ENCODE results near the gene PEAK3.

The PEAK3 gene

GRCh38 chr19:2249010-2249866, 32.7 kb downstream of the PEAK3 start, which contains the start of gene AMH:
Gene AMH, plus strand, starts transcription at chr19:2249323. Its CDS starts 10 bp downstream, at chr19:2249333.
- DNase-seq: peak; percentile 34

GRCh38 chr19:2248136-2249009, 33.6 kb downstream of the PEAK3 start:
- DNase-seq: peak; percentile 28

GRCh38 chr19:2247433-2248101, 34.4 kb downstream of the PEAK3 start:
- DNase-seq: peak; percentile 35

GRCh38 chr19:2246801-2247361, 35.1 kb downstream of the PEAK3 start:
- DNase-seq: peak; percentile 38

GRCh38 chr19:2246014-2246620, 35.9 kb downstream of the PEAK3 start:
- peak; percentile 17 for DNase-seq

- DNase-seq: peak; percentile 16
These were observed 36.7 kb downstream of the PEAK3 start for GRCh38 chr19:2245273-2245672.

- DNase-seq: no peak
These were observed 37.5 kb downstream of the PEAK3 start for GRCh38 chr19:2244486-2244885.

GRCh38 chr19:2244125-2244411, 37.9 kb downstream of the PEAK3 start:
- DNase-seq: no peak

- no peak for DNase-seq
These were observed 38.5 kb downstream of the PEAK3 start for GRCh38 chr19:2243274-2244124.

- no peak for DNase-seq
These were observed 39.2 kb downstream of the PEAK3 start for GRCh38 chr19:2242816-2243215.

GRCh38 chr19:2242092-2242537, 39.9 kb downstream of the PEAK3 start:
- DNase-seq: no peak

GRCh38 chr19:2240881-2241760, 40.9 kb downstream of the PEAK3 start:
- DNase-seq: no peak

GRCh38 chr19:2239771-2240770, 41.9 kb downstream of the PEAK3 start:
- no peak for DNase-seq

GRCh38 chr19:2239173-2239572, 42.8 kb downstream of the PEAK3 start:
- DNase-seq: no peak

- no peak for DNase-seq
These were observed 44.2 kb downstream of the PEAK3 start for GRCh38 chr19:2237869-2238153.

GRCh38 chr19:2237051-2237868, 44.7 kb downstream of the PEAK3 start:
- no peak for DNase-seq

GRCh38 chr19:2236314-2237050, 45.5 kb downstream of the PEAK3 start, which contains the start of the genes PLEKHJ1 and SF3A2:
Gene PLEKHJ1, minus strand, starts transcription at chr19:2236329. Its CDS starts 81 bp downstream, at chr19:2236248.
Gene SF3A2, plus strand, starts transcription at chr19:2236824. Its CDS starts 6,595 bp downstream, at chr19:2243419.
- peak; percentile 99 for DNase-seq

GRCh38 chr19:2236064-2236313, 46.0 kb downstream of the PEAK3 start:
- no peak for DNase-seq
